HG02763 (cell line): ENCODE results near the gene RBM38.

Experiments used
- ATAC-seq: cut with Tn5 transposase; IDR thresholded peaks from one replicate; pipeline ENCODE4 v1.9.1; 2021; ENCODE audit warnings: mild to moderate bottlenecking, moderate library complexity; ENCODE audit not compliant: unreplicated experiment

RBM38 gene

GRCh38 chr20:57449398-57450354 lies 58.5 kb downstream of the RBM38 start:
- no peak for ATAC-seq

GRCh38 chr20:57450419-57450818 lies 59.2 kb downstream of the RBM38 start:
- ATAC-seq, result peak; percentile 61

- ATAC-seq, result no peak
Measured at GRCh38 chr20:57450931-57451330, 59.7 kb downstream of the RBM38 start.

- ATAC-seq, result no peak
Measured at GRCh38 chr20:57451431-57451794, 60.2 kb downstream of the RBM38 start.

- ATAC-seq, result no peak
Measured at GRCh38 chr20:57451795-57452661, 60.8 kb downstream of the RBM38 start.

- no peak for ATAC-seq
Measured at GRCh38 chr20:57455386-57455785, 64.2 kb downstream of the RBM38 start.

- ATAC-seq, result no peak
Measured at GRCh38 chr20:57456116-57456515, 64.9 kb downstream of the RBM38 start.

- no peak for ATAC-seq
Measured at GRCh38 chr20:57457243-57458095, 66.3 kb downstream of the RBM38 start.

- no peak for ATAC-seq
Measured at GRCh38 chr20:57458400-57459160, 67.4 kb downstream of the RBM38 start.
